Heart left ventricle (tissue), 16 donors: Measurements from ENCODE around the gene ALDH3B1. TPM values are rescaled to one million over a fixed set of nuclear protein-coding genes. Genes with fewer than 3 reads are reported as not detected.
"Not testable (repeated sequence)": the region's sequence is repeated elsewhere in the genome, so short reads cannot be mapped to it uniquely, and the experiment has no call there.

Source experiments
- ATAC-seq, 4 donors: fragments of 200-7000 bp; cut with Tn5 transposase; one replicate each; pipeline ENCODE4 v1.9.1; 2020 to 2022; ENCODE audit warnings: moderate library complexity in 4 of 4, mild to moderate bottlenecking in 3 of 4, moderate number of reproducible peaks in 1 of 4
- DNase-seq, 5 donors: peaks; one replicate each; pipeline ENCODE4 v3.0.0-alpha.2; 2020
- H3K27ac ChIP-seq, 12 donors: fragments of 200-600 bp; sonication (generic) in 4 of 12; one replicate each; pipeline versions ENCODE4 v1.5.0 to v1.8.0; 2016 to 2022; ENCODE audit warnings: mild to moderate bottlenecking in 2 of 12
- H3K27me3 ChIP-seq, 9 donors: fragments of 200-600 bp; sonication (generic) in 2 of 9; one replicate each; pipeline versions ENCODE4 v1.5.1 to v1.8.0; 2016 to 2022; ENCODE audit warnings: mild to moderate bottlenecking in 3 of 9
- H3K36me3 ChIP-seq, 9 donors: fragments of 200-600 bp; sonication (generic) in 2 of 9; one replicate each; pipeline versions ENCODE4 v1.5.0 to v1.8.0; 2018 to 2022; ENCODE audit warnings: mild to moderate bottlenecking in 2 of 9
- H3K4me1 ChIP-seq, 12 donors: fragments of 200-600 bp; sonication (generic) in 4 of 12; one replicate each; pipeline versions ENCODE4 v1.5.0 to v1.8.0; 2016 to 2022; ENCODE audit warnings: mild to moderate bottlenecking in 3 of 12
- H3K4me3 ChIP-seq, 12 donors: fragments of 200-600 bp; sonication (generic) in 4 of 12; one replicate each; pipeline versions ENCODE4 v1.5.0 to v1.8.0; 2017 to 2022; ENCODE audit warnings: mild to moderate bottlenecking in 9 of 12, moderate library complexity in 4 of 12
- H3K9me3 ChIP-seq, 12 donors: fragments of 200-600 bp; sonication (generic) in 4 of 12; one replicate each; pipeline versions ENCODE4 v1.5.0 to v1.8.0; 2016 to 2022; ENCODE audit warnings: mild to moderate bottlenecking in 1 of 12
- CTCF ChIP-seq, 12 donors: fragments of 200-600 bp; sonication (generic) in 4 of 12; IDR thresholded peaks; one replicate each; pipeline versions ENCODE4 v1.5.0 to v1.8.0; 2018 to 2022; ENCODE audit warnings: antibody characterized with exemption in 12 of 12, mild to moderate bottlenecking in 5 of 12
- POLR2A ChIP-seq, 2 donors: fragments of 450-650 bp; IDR thresholded peaks; one replicate each; pipeline ENCODE4 v1.6.1; 2017; ENCODE audit warnings: antibody characterized with exemption in 2 of 2, mild to moderate bottlenecking in 2 of 2, moderate library complexity in 2 of 2
- WGBS, 4 donors: extraction: QIAGEN DNeasy Blood & Tissue Kit in 2 of 4; methylation state at CpG; one replicate each; pipeline versions ENCODE4 v1.1.5 to v1.1.7; 2013 to 2018; 5-methylcytosine and 5-hydroxymethylcytosine counted together
- intact Hi-C, 10 donors: fragments of 100-400 bp; cut with DNase I; formaldehyde crosslinking; loops; one replicate each; pipeline versions ENCODE4 v1.11.1 to v1.14.2; 2022
- long read RNA-seq, 3 donors: library from polyadenylated mRNA; unstranded; transcript quantifications; one replicate each; pipeline ENCODE4 v2.0.0, GENCODE V29; 2020 to 2021
- polyA plus RNA-seq, 2 donors: library from polyadenylated mRNA; stranded (reverse); fragments of 200-250 nt; gene quantifications; one replicate each; pipeline ENCODE4 v1.2.3, GENCODE V29; 2013
- total RNA-seq, 9 donors: library from RNA; depleted of rRNA in 2 of 9; stranded (reverse); fragments of >200 nt in 2 of 9; fragmentation: NEBNext Ultra II Directional in 3 of 9; extraction: Animal tissue kit (Norgen Biotek cat#: 25700) in 3 of 9; gene quantifications; one replicate each; pipeline versions ENCODE4 v1.1.0 to v1.2.4, GENCODE V29; 2016 to 2023
- donor health status: ischemic (EF 13 %, LVEDD 7.1; RV severe dilation, severe dysfunction).
- donor health status: healthy with polysubstance abuse.
- donor health status: DM: no; HTN: yes; CAD: no.
- donor health status: DM: no; HTN: no; CAD: no.
- donor health status: ischemic (EF 25% LVEDD 6.9; RV normal size, moderate dysfunction).
- donor health status: ischemic (EF 25% LVEDD 5.7; RV mildly dilated, moderate dysfunction).
- donor health status: healthy.
- donor health status: DM: yes; HTN: yes; CAD: no.
- donor health status: ischemic (EF 35%, LVEDD 5.7; RV mildly dilated, moderate dysfunction).
- donor health status: nonischemic (EF 11% LVEDD 7.7; RV severe dilation, severe dysfunction).
- donor health status: DM: yes; HTN: yes; CAD: no.
- donor health status: PGD.
- donor health status: ischemic (EF 29% LVEDD 5.4; RV normal size, mild dysfunction).
- donor health status: nonischemic (EF 23%, LVEDD 6.1; RV moderate dilation, normal function).

The ALDH3B1 gene
- total RNA-seq, result 10 to 100 TPM in 2 of 9 donors, 1 to 10 TPM in 7; 2.3 to 25.4 (median 6.1) TPM
- polyA plus RNA-seq, result 1 to 10 TPM; 2.7 to 3.3 TPM
- long read RNA-seq, donor 1, partial matches to known transcripts, result 1 of 6 reads
- long read RNA-seq, donor 1, other reads (novel, unspliced or antisense), result 3 of 6 reads
- long read RNA-seq, donor 2, partial matches to known transcripts, result 0 of 4 reads
- long read RNA-seq, donor 2, other reads (novel, unspliced or antisense), result 0 of 4 reads
- long read RNA-seq, donor 3, partial matches to known transcripts, result 0 of 1 reads
- long read RNA-seq, donor 3, other reads (novel, unspliced or antisense), result 1 of 1 reads

GRCh38 chr11:68010090-68011041 lies at the start of gene ALDH3B1:
Gene ALDH3B1, plus strand, starts transcription at chr11:68010327. Its CDS starts 4,971 bp downstream, at chr11:68015298.
- no peak for TF ChIP-seq CTCF (IDR thresholded peaks at IDR 0.05)
- TF ChIP-seq POLR2A (IDR thresholded peaks at IDR 0.05), result peak in 1 of 2 donors; percentile 39
- H3K4me3 ChIP-seq, result peak within 1 kb of the TSS in 10 of 12 donors; percentile 7 to 60 (median 38)
- ATAC-seq, result peak; percentile 77 to 87 (median 84)
- no peaks in the 10 kb centered on the region for H3K36me3 ChIP-seq
- WGBS, 4 donors, result 11 to 23% (median 17%) methylated on average over 24 to 33 of the region's 33 CpGs
- DNase-seq, result peak; percentile 84 to 94 (median 90)
- peak within 1 kb of the TSS; percentile 55 to 96 (median 78) for H3K27ac ChIP-seq
- intact Hi-C loops, result loop anchor here in 1 of 10 donors (10.0 kb wide), 1 partner anchor 194 kb away; no protein-coding TSS in a partner anchor
- no peaks in the 10 kb centered on the region for H3K27me3 ChIP-seq
- no peaks in the 10 kb centered on the region for H3K9me3 ChIP-seq
- H3K4me1 ChIP-seq, result peaks cover 0 to 69% (median 20%) of the 10 kb centered on the region in 12 donors

GRCh38 chr11:67963217-67963616 lies 46.9 kb upstream of the ALDH3B1 start:
- H3K27me3 ChIP-seq, H3K27ac ChIP-seq, intact Hi-C loops, DNase-seq, ATAC-seq, H3K36me3 ChIP-seq, H3K4me3 ChIP-seq, H3K9me3 ChIP-seq, H3K4me1 ChIP-seq: not testable (repeated sequence)
- WGBS, 4 donors, result 85 to 94% (median 92%) methylated on average over 7 to 16 of the region's 16 CpGs

- H3K4me3 ChIP-seq, ATAC-seq, H3K36me3 ChIP-seq, intact Hi-C loops, H3K9me3 ChIP-seq, H3K4me1 ChIP-seq, DNase-seq, H3K27me3 ChIP-seq, H3K27ac ChIP-seq: not testable (repeated sequence)
- WGBS, 4 donors, result 60 to 76% (median 71%) methylated on average over 6 of the region's 6 CpGs
Observed at GRCh38 chr11:67963879-67964278, 46.2 kb upstream of the ALDH3B1 start.

- H3K36me3 ChIP-seq, intact Hi-C loops, H3K4me3 ChIP-seq, ATAC-seq, H3K4me1 ChIP-seq, DNase-seq, H3K27ac ChIP-seq, H3K27me3 ChIP-seq, H3K9me3 ChIP-seq: not testable (repeated sequence)
Observed at GRCh38 chr11:67964746-67965145, 45.4 kb upstream of the ALDH3B1 start.

- H3K4me1 ChIP-seq, H3K4me3 ChIP-seq, intact Hi-C loops, ATAC-seq, H3K27ac ChIP-seq, DNase-seq, H3K9me3 ChIP-seq, H3K27me3 ChIP-seq, H3K36me3 ChIP-seq: not testable (repeated sequence)
- 89 to 94% (median 93%) methylated on average over 19 of the region's 19 CpGs for WGBS, 4 donors
Observed at GRCh38 chr11:67965830-67966348, 44.2 kb upstream of the ALDH3B1 start.

- H3K4me1 ChIP-seq, H3K4me3 ChIP-seq, H3K36me3 ChIP-seq, H3K27ac ChIP-seq, intact Hi-C loops, H3K27me3 ChIP-seq, H3K9me3 ChIP-seq, ATAC-seq, DNase-seq: not testable (repeated sequence)
- 83 to 88% (median 85%) methylated on average over 12 of the region's 12 CpGs for WGBS, 4 donors
Observed at GRCh38 chr11:67974746-67975145, 35.4 kb upstream of the ALDH3B1 start.

GRCh38 chr11:67978766-67979418 lies 31.2 kb upstream of the ALDH3B1 start:
- H3K9me3 ChIP-seq, DNase-seq, H3K27me3 ChIP-seq, H3K27ac ChIP-seq, ATAC-seq, H3K4me3 ChIP-seq, H3K36me3 ChIP-seq, intact Hi-C loops, H3K4me1 ChIP-seq: not testable (repeated sequence)
- 61 to 72% (median 63%) methylated on average over 17 of the region's 17 CpGs for WGBS, 4 donors

GRCh38 chr11:67981226-67981625 lies 28.9 kb upstream of the ALDH3B1 start:
- H3K36me3 ChIP-seq, intact Hi-C loops, ATAC-seq: not testable (repeated sequence)

GRCh38 chr11:67982255-67982857 lies 27.8 kb upstream of the ALDH3B1 start:
- ATAC-seq, result not testable (repeated sequence)
- WGBS, 4 donors, result 75 to 80% (median 78%) methylated on average over 16 to 17 of the region's 17 CpGs

More at GRCh38 chr11:67981226-67981625, 28.9 kb upstream of the ALDH3B1 start:
- H3K9me3 ChIP-seq, H3K4me1 ChIP-seq, H3K27me3 ChIP-seq, DNase-seq, H3K27ac ChIP-seq, H3K4me3 ChIP-seq: not testable (repeated sequence)
- 83 to 87% (median 86%) methylated on average over 10 of the region's 10 CpGs for WGBS, 4 donors

More at GRCh38 chr11:67982255-67982857, 27.8 kb upstream of the ALDH3B1 start:
- DNase-seq, H3K9me3 ChIP-seq, intact Hi-C loops, H3K27me3 ChIP-seq, H3K27ac ChIP-seq, H3K4me1 ChIP-seq, H3K4me3 ChIP-seq, H3K36me3 ChIP-seq: not testable (repeated sequence)
